H1 (cell line): Measurements from ENCODE around the gene NOL4L. TPM values are rescaled to one million over a fixed set of nuclear protein-coding genes. Genes with fewer than 3 reads are reported as not detected.

Source experiments
- BRCA1 ChIP-seq: IDR thresholded peaks from 2 replicates; pipeline ENCODE4 v1.6.1; 2012; ENCODE audit warnings: low read depth, low read length, improper control_type of control experiment
- CBX8 ChIP-seq: fragments of 300-800, 300-1000 bp; sonication (generic); IDR thresholded peaks from 2 replicates; pipeline ENCODE4 v1.7.1; 2016; ENCODE audit warnings: low read depth, low read length, borderline replicate concordance
- EGR1 ChIP-seq: IDR thresholded peaks from 2 replicates; pipeline ENCODE4 v1.6.1; 2011; ENCODE audit warnings: low read depth, low read length, borderline replicate concordance
- RXRA ChIP-seq: IDR thresholded peaks from 2 replicates; pipeline ENCODE4 v1.6.1; 2011; ENCODE audit warnings: low read depth, mild to moderate bottlenecking, low read length, moderate library complexity; ENCODE audit not compliant: insufficient read depth
- TAF7 ChIP-seq: optimal IDR thresholded peaks from 2 replicates; pipeline ENCODE3; 2011; ENCODE audit warnings: low read depth, mild to moderate bottlenecking, inconsistent platforms, low read length, moderate library complexity, borderline replicate concordance
- polyA plus RNA-seq, 7 experiments: library from polyadenylated mRNA; depleted of rRNA in 3 of 7; stranded (reverse) in 5 of 7; unstranded in 2 of 7; fragments of >200 nt in 5 of 7; fragments of 200-250 nt in 2 of 7; gene quantifications; 1 replicate in 5 of 7; 2 replicates in 1 of 7; 4 replicates in 1 of 7; pipeline versions ENCODE4 v1.2.1 to v1.2.3, GENCODE V29; 2011 to 2013; ENCODE audit warnings: missing spikeins in 2 of 7, mixed read lengths in 2 of 7
- total RNA-seq: library from RNA; stranded (reverse); fragmentation: NEBNext Ultra II Directional; extraction: Animal tissue kit (Norgen Biotek cat#: 25700); gene quantifications from 2 replicates; pipeline ENCODE4 v1.2.1, GENCODE V29; 2021
- TF ChIP-seq, protein P1 (sequence below): IDR thresholded peaks from 2 replicates; pipeline ENCODE4 v1.6.1; 2012; ENCODE audit warnings: inconsistent platforms

NOL4L gene
- total and polyA plus RNA-seq, 2 of the 8 experiments (the other 6 are each of a cell fraction or from before 2014, with no cell fraction given): 15.3 to 23.7 TPM

- no peak for TF ChIP-seq TAF7
- no peak for TF ChIP-seq BRCA1
- TF ChIP-seq CBX8: no peak
- TF ChIP-seq, protein P1, sequence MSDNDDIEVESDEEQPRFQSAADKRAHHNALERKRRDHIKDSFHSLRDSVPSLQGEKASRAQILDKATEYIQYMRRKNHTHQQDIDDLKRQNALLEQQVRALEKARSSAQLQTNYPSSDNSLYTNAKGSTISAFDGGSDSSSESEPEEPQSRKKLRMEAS: no peak
- no peak for TF ChIP-seq EGR1
- no peak for TF ChIP-seq RXRA
Measured at GRCh38 chr20:32564440-32564839, 20.7 kb downstream of the NOL4L start (continued).
